Stimulated activated CD8-positive, alpha-beta memory T cell treated with anti-CD3 and anti-CD28 coated beads, Interleukin-12 subunit alpha, Interleukin-12 subunit beta, amount 100 ng/mL, for 1 hour (primary cell): Measurements from ENCODE around the gene GIPC1.

Source experiments
- DNase-seq: peaks from one replicate; pipeline ENCODE4 v3.0.0-alpha.2; 2020; ENCODE audit warnings: low read depth

GIPC1 gene

GRCh38 chr19:14434543-14435319 lies 61.2 kb downstream of the GIPC1 start:
- no peak for DNase-seq

- DNase-seq, result no peak
Measured at GRCh38 chr19:14433554-14434501, 62.1 kb downstream of the GIPC1 start.

DNA sequence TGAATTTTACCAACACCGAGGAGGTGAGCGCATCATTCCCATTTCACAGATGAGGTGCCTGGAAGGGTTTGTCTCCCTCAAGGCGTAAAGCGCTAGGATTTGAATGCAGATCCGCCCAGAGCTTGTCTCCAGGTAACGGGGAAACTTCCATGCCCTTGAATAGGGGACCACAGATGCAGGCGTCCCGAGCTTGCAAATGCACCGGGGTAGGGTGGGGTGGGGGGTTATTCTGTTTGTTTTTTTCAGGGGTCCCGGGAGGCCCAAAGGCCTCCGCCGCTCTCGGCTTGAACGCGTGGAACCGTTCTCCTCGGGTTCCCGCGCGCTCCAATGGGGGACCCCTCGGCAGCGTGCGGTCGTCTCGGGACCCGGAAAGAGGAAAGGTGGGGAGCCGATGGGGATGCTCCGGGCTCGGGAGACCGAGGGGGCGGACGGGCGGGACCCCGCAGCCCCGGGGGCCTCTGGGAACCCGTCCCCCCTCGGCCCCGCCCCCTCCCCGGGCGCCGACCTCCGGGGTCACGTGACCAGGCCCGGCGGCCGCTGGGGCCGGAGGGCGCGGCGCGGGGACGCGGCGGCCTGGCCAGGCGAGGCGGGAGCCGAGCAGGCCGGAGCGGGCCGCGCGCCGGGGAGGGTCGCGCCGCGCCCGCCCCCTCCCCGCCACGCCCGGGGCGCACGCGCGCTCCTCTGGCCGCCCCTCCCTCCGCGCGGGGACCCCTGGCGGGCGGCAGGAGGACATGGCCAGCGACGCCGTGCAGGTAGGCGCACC lies 63.0 kb downstream of the GIPC1 start, which contains the start of gene PKN1:
Gene PKN1, plus strand, starts transcription at position 516 of the 763 bp plus-strand sequence. Its CDS starts 216 bp downstream, at position 732.
- DNase-seq, result no peak

DNA sequence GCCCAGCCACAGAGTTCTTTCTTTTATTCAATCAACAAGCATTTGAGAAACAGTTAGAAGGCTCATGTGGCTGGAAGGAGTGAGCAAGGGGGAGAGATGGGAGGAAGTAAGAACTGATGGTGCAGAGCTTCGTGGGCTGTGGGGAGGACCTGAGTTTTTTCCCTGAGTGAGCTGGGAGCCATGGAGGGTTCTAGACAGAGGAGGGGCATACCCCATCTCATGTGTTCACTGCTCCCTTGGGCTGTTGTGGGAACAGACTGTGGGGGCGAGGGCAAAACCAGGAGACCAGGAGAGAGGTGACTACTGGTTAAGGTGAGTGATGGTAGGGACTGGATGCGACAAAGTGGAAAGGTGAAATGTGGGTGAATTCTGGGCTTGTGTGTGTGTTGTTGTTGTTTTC lies 65.2 kb downstream of the GIPC1 start:
- no peak for DNase-seq

GRCh38 chr19:14428882-14429416 lies 67.0 kb downstream of the GIPC1 start:
- DNase-seq, result no peak
